CD4-positive, alpha-beta T cell treated with Interleukin-6 for 4 hours (primary cell): ENCODE data around the gene CCDC77.

Source experiments
- DNase-seq: peaks from one replicate; pipeline ENCODE4 v3.0.0-alpha.2; 2020; ENCODE audit warnings: mixed read lengths

The CCDC77 gene

DNA sequence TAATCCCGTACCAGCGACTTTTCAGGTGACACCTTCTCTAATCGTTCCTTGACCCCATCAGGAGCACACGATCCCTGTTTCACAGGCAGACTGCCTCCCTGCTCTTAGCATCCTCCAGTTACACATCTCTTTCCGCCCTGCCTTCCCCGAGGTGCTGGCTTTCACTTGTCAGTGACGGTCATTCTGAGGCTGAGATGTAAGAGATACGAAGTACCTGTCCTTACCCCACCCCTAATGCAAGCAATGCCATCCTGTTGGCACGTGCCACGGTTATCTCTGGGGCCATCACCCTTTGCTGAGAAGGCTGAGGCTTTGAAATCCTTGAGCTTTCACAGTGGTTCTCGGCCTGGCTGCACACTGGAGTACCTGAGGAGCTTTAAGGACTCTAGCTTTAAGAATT is 82.7 kb downstream of the CCDC77 start:
- no peak for DNase-seq

DNA sequence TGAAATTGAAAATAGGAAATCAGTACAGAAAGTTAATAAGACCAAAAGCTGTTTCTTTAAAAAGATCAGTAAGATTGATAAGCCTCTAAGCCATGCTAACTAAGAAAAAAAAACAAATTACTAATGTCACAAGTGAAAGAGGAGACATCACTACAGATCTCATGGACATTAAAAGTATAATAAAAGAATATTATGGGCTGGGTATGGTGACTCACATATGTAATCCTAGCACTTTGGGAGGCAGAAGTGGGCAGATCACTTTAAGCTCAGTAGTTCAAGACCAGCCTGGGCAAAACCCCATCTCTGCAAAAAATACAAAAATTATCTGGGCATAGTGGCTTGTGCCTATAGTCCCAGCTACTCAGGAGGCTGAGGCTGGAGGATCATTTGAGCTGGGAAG is 88.8 kb downstream of the CCDC77 start:
- DNase-seq, result no peak
